ENCODE results near the gene ADGRD2.

Gene ADGRD2

GRCh38 chr9:124454296-124454695, 4.0 kb downstream of the ADGRD2 start:
- DNase-seq (ENCODE audit: low read depth, low spot score), result no peak

GRCh38 chr9:124454791-124455443, 4.7 kb downstream of the ADGRD2 start:
- DNase-seq (ENCODE audit: low read depth, low spot score), result no peak
- H3K27ac ChIP-seq, result no peak overlapping the region

More at GRCh38 chr9:124454296-124454695, 4.0 kb downstream of the ADGRD2 start:
- H3K27ac ChIP-seq, result no peak overlapping the region

- H3K27ac ChIP-seq, result no peak overlapping the region
- no peak for DNase-seq (ENCODE audit: low read depth, low spot score)
Measured at GRCh38 chr9:124455820-124456219, 5.6 kb downstream of the ADGRD2 start.

- DNase-seq (ENCODE audit: low read depth, low spot score), result no peak
- no peak overlapping the region for H3K27ac ChIP-seq
Measured at GRCh38 chr9:124456341-124457078, 6.3 kb downstream of the ADGRD2 start.

GRCh38 chr9:124457079-124457886, 7.0 kb downstream of the ADGRD2 start:
- no peak for DNase-seq (ENCODE audit: low read depth, low spot score)
- H3K27ac ChIP-seq, result no peak overlapping the region

- no peak for DNase-seq (ENCODE audit: low read depth, low spot score)
- no peak overlapping the region for H3K27ac ChIP-seq
Measured at GRCh38 chr9:124457887-124458431, 7.7 kb downstream of the ADGRD2 start.

GRCh38 chr9:124458441-124458840, 8.2 kb downstream of the ADGRD2 start:
- DNase-seq (ENCODE audit: low read depth, low spot score), result no peak
- H3K27ac ChIP-seq, result no peak overlapping the region

- no peak overlapping the region for H3K27ac ChIP-seq
- DNase-seq (ENCODE audit: low read depth, low spot score), result no peak
Measured at GRCh38 chr9:124462739-124463138, 12.5 kb downstream of the ADGRD2 start.

GRCh38 chr9:124465736-124466135, 15.5 kb downstream of the ADGRD2 start:
- no peak for DNase-seq (ENCODE audit: low read depth, low spot score)
- H3K27ac ChIP-seq, result no peak overlapping the region

- DNase-seq (ENCODE audit: low read depth, low spot score), result no peak
- no peak overlapping the region for H3K27ac ChIP-seq
Measured at GRCh38 chr9:124467410-124468060, 17.3 kb downstream of the ADGRD2 start.

- no peak overlapping the region for H3K27ac ChIP-seq
- DNase-seq (ENCODE audit: low read depth, low spot score), result no peak
Measured at GRCh38 chr9:124468061-124468740, 17.9 kb downstream of the ADGRD2 start.

- H3K27ac ChIP-seq, result no peak overlapping the region
- DNase-seq (ENCODE audit: low read depth, low spot score), result no peak
Measured at GRCh38 chr9:124469011-124469832, 19.0 kb downstream of the ADGRD2 start.

- no peak for DNase-seq (ENCODE audit: low read depth, low spot score)
- H3K27ac ChIP-seq, result no peak overlapping the region
Measured at GRCh38 chr9:124470306-124470705, 20.1 kb downstream of the ADGRD2 start.

- no peak for DNase-seq (ENCODE audit: low read depth, low spot score)
- no peak overlapping the region for H3K27ac ChIP-seq
Measured at GRCh38 chr9:124470726-124471125, 20.5 kb downstream of the ADGRD2 start.

- DNase-seq (ENCODE audit: low read depth, low spot score), result no peak
- no peak overlapping the region for H3K27ac ChIP-seq
Measured at GRCh38 chr9:124471761-124472160, 21.5 kb downstream of the ADGRD2 start.

GRCh38 chr9:124472770-124473169, 22.5 kb downstream of the ADGRD2 start:
- DNase-seq (ENCODE audit: low read depth, low spot score), result no peak
- H3K27ac ChIP-seq, result no peak overlapping the region

- no peak overlapping the region for H3K27ac ChIP-seq
- no peak for DNase-seq (ENCODE audit: low read depth, low spot score)
Measured at GRCh38 chr9:124473310-124473709, 23.1 kb downstream of the ADGRD2 start.

- no peak overlapping the region for H3K27ac ChIP-seq
- no peak for DNase-seq (ENCODE audit: low read depth, low spot score)
Measured at GRCh38 chr9:124474151-124474550, 23.9 kb downstream of the ADGRD2 start.
